HUES6 (cell line): ENCODE data around the gene DVL1.
"Not testable (repeated sequence)": the region's sequence is repeated elsewhere in the genome, so short reads cannot be mapped to it uniquely, and the experiment has no call there.

Experiments
- H3K27ac ChIP-seq: 2 replicates; pipeline ENCODE4 v1.7.0; 2013; ENCODE audit warnings: low read depth, mild to moderate bottlenecking, low read length, inconsistent platforms
- H3K27me3 ChIP-seq: 2 replicates; pipeline ENCODE4 v1.6.1; 2013; ENCODE audit warnings: low read length; ENCODE audit not compliant: control insufficient read depth, insufficient read depth
- H3K36me3 ChIP-seq: 2 replicates; pipeline ENCODE4 v1.6.1; 2013; ENCODE audit warnings: low read length; ENCODE audit not compliant: control insufficient read depth, insufficient read depth
- H3K4me1 ChIP-seq: 2 replicates; pipeline ENCODE4 v1.6.1; 2013; ENCODE audit warnings: low read length; ENCODE audit not compliant: control insufficient read depth, insufficient read depth
- H3K4me3 ChIP-seq: 2 replicates; pipeline ENCODE4 v1.5.1; 2013; ENCODE audit warnings: low read depth, low read length
- H3K9ac ChIP-seq: one replicate; pipeline ENCODE4 v1.6.1; 2013; ENCODE audit warnings: mild to moderate bottlenecking, low read length
- H3K9me3 ChIP-seq: 2 replicates; pipeline ENCODE4 v1.6.1; 2013; ENCODE audit warnings: low read depth, low read length; ENCODE audit not compliant: control insufficient read depth, insufficient read depth

DVL1 gene

GRCh38 chr1:1387098-1388077 is 38.2 kb upstream of the DVL1 start:
- Histone ChIP-seq H3K4me3 (no peak overlapping the region), H3K9me3 (no peaks in the 10 kb centered on the region), H3K27ac (no peak overlapping the region), H3K9ac (no peak overlapping the region), H3K4me1 (no peaks in the 10 kb centered on the region), H3K27me3 (no peaks in the 10 kb centered on the region), H3K36me3 (peaks cover 78% of the 10 kb centered on the region)

- H3K9ac ChIP-seq = no peak overlapping the region
- H3K27me3 ChIP-seq = no peaks in the 10 kb centered on the region
- no peak overlapping the region for H3K4me3 ChIP-seq
- H3K36me3 ChIP-seq = peaks cover 64% of the 10 kb centered on the region
- no peak overlapping the region for H3K27ac ChIP-seq
- no peaks in the 10 kb centered on the region for H3K9me3 ChIP-seq
- H3K4me1 ChIP-seq = no peaks in the 10 kb centered on the region
Measured at GRCh38 chr1:1385931-1386330, 36.7 kb upstream of the DVL1 start.

GRCh38 chr1:1385339-1385738 is 36.1 kb upstream of the DVL1 start:
- H3K9ac ChIP-seq, H3K27ac ChIP-seq, H3K4me3 ChIP-seq, H3K27me3 ChIP-seq, H3K4me1 ChIP-seq, H3K9me3 ChIP-seq: not testable (repeated sequence)
- H3K36me3 ChIP-seq = peaks cover 58% of the 10 kb centered on the region

GRCh38 chr1:1381294-1381693 is 32.1 kb upstream of the DVL1 start:
- no peaks in the 10 kb centered on the region for H3K9me3 ChIP-seq
- H3K36me3 ChIP-seq = peaks cover 17% of the 10 kb centered on the region
- H3K27me3 ChIP-seq = no peaks in the 10 kb centered on the region
- no peak overlapping the region for H3K4me3 ChIP-seq
- no peak overlapping the region for H3K9ac ChIP-seq
- 0 out of 2 replicates have a peak, but pooled peaks cover under 1% of the 10 kb centered on the region for H3K4me1 ChIP-seq
- no peak overlapping the region for H3K27ac ChIP-seq

GRCh38 chr1:1380860-1381259 is 31.6 kb upstream of the DVL1 start:
- Histone ChIP-seq H3K9me3 (no peaks in the 10 kb centered on the region), H3K27ac (no peak overlapping the region), H3K9ac (no peak overlapping the region), H3K4me3 (no peak overlapping the region), H3K27me3 (no peaks in the 10 kb centered on the region), H3K4me1 (0 out of 2 replicates have a peak, but pooled peaks cover 4% of the 10 kb centered on the region), H3K36me3 (peaks cover 13% of the 10 kb centered on the region)

- Histone ChIP-seq H3K36me3 (peaks cover 11% of the 10 kb centered on the region), H3K9ac (no peak overlapping the region)
Measured at GRCh38 chr1:1377540-1378205, 28.5 kb upstream of the DVL1 start.

GRCh38 chr1:1376551-1377226 is 27.5 kb upstream of the DVL1 start:
- Histone ChIP-seq H3K36me3 (peaks cover 13% of the 10 kb centered on the region), H3K9ac (no peak overlapping the region), H3K27me3 (no peaks in the 10 kb centered on the region), H3K27ac (no peak overlapping the region), H3K4me3 (no peak overlapping the region), H3K9me3 (no peaks in the 10 kb centered on the region), H3K4me1 (peaks cover 9% of the 10 kb centered on the region; the same call in 1 of the 2 replicates)

More at GRCh38 chr1:1377540-1378205, 28.5 kb upstream of the DVL1 start:
- Histone ChIP-seq H3K9me3 (no peaks in the 10 kb centered on the region), H3K27me3 (no peaks in the 10 kb centered on the region), H3K4me3 (no peak overlapping the region), H3K4me1 (peaks cover 9% of the 10 kb centered on the region; the same call in 1 of the 2 replicates), H3K27ac (no peak overlapping the region)

- H3K4me3 ChIP-seq = peak within 1 kb of the TSS; percentile 85
- peaks cover 9% of the 10 kb centered on the region; the same call in 1 of the 2 replicates for H3K4me1 ChIP-seq
- peak within 1 kb of the TSS; percentile 85 for H3K27ac ChIP-seq
- H3K27me3 ChIP-seq = no peaks in the 10 kb centered on the region
- H3K9ac ChIP-seq = peak within 1 kb of the TSS; percentile 88
- H3K9me3 ChIP-seq = no peaks in the 10 kb centered on the region
- H3K36me3 ChIP-seq = peaks cover 18% of the 10 kb centered on the region
Measured at GRCh38 chr1:1374929-1375662, 25.9 kb upstream of the DVL1 start, which contains the start of gene AURKAIP1. Gene AURKAIP1 (minus strand): TSS chr1:1375207. CDS start chr1:1374756, 451 bp downstream.

- Histone ChIP-seq H3K27me3 (no peaks in the 10 kb centered on the region), H3K4me3 (peak overlapping the region; percentile 85), H3K9me3 (no peaks in the 10 kb centered on the region), H3K9ac (peak overlapping the region; percentile 88), H3K4me1 (peaks cover 9% of the 10 kb centered on the region; the same call in 1 of the 2 replicates), H3K27ac (peak overlapping the region; percentile 85), H3K36me3 (peaks cover 18% of the 10 kb centered on the region)
Measured at GRCh38 chr1:1374589-1374928, 25.3 kb upstream of the DVL1 start.

- Histone ChIP-seq H3K9ac (peak overlapping the region; percentile 88), H3K9me3 (no peaks in the 10 kb centered on the region), H3K4me3 (peak overlapping the region; percentile 85), H3K27me3 (no peaks in the 10 kb centered on the region), H3K36me3 (peaks cover 18% of the 10 kb centered on the region), H3K4me1 (peaks cover 9% of the 10 kb centered on the region; the same call in 1 of the 2 replicates), H3K27ac (no peak overlapping the region)
Measured at GRCh38 chr1:1373815-1374588, 24.8 kb upstream of the DVL1 start.
